Ovary (tissue), 9 donors: ENCODE data around the gene NAA10. TPM values are rescaled to one million over a fixed set of nuclear protein-coding genes. Genes with fewer than 3 reads are reported as not detected.

ENCODE experiments used
- DNase-seq, 5 donors: peaks; one replicate each; pipeline ENCODE4 v3.0.0-alpha.2; 2019 to 2020
- H3K27ac ChIP-seq, 2 donors: fragments of 200-600 bp; one replicate each; pipeline versions ENCODE4 v1.5.1 to v1.8.0; 2019 to 2022
- H3K27me3 ChIP-seq: fragments of 200-600 bp; one replicate; pipeline ENCODE4 v1.8.0; 2022
- H3K36me3 ChIP-seq: fragments of 200-600 bp; sonication (generic); one replicate; pipeline ENCODE4 v1.5.1; 2019
- H3K4me1 ChIP-seq: one replicate; pipeline ENCODE4 v1.8.1; 2013; ENCODE audit warnings: mild to moderate bottlenecking, moderate library complexity; ENCODE audit not compliant: insufficient read depth
- H3K4me3 ChIP-seq: fragments of 200-600 bp; sonication (generic); one replicate; pipeline ENCODE4 v1.5.1; 2017
- H3K9me3 ChIP-seq, 2 donors: fragments of 200-600 bp in 1 of 2; sonication (generic) in 1 of 2; one replicate each; pipeline versions ENCODE4 v1.5.1 to v1.8.1; 2013 to 2019; ENCODE audit warnings: mild to moderate bottlenecking in 1 of 2, moderate library complexity in 1 of 2
- CTCF ChIP-seq, 3 donors: fragments of 450-650 bp in 2 of 3; fragments of 200-600 bp in 1 of 3; IDR thresholded peaks; one replicate each; pipeline versions ENCODE4 v1.5.1 to v1.8.0; 2016 to 2022; ENCODE audit warnings: antibody characterized with exemption in 3 of 3, mild to moderate bottlenecking in 1 of 3
- EP300 ChIP-seq: sonication (generic); formaldehyde crosslinking; IDR thresholded peaks from one replicate; pipeline ENCODE4 v1.6.1; 2017; ENCODE audit warnings: antibody characterized with exemption
- POLR2A ChIP-seq: fragments of 450-650 bp; IDR thresholded peaks from one replicate; pipeline ENCODE4 v1.6.1; 2017; ENCODE audit warnings: antibody characterized with exemption, mild to moderate bottlenecking, moderate library complexity
- WGBS, 3 donors: extraction: QIAGEN DNeasy Blood & Tissue Kit in 1 of 3; methylation state at CpG; one replicate each; pipeline versions ENCODE4 v1.1.5 to v1.1.7; 2013 to 2017; 5-methylcytosine and 5-hydroxymethylcytosine counted together
- intact Hi-C, 4 donors: fragments of 100-400 bp; cut with DNase I; formaldehyde crosslinking; loops; one replicate each; pipeline versions ENCODE4 v1.11.0 to v1.15.1; 2022 to 2023
- polyA plus RNA-seq, 2 donors: library from polyadenylated mRNA; stranded (reverse); fragments of 200-250 nt in 1 of 2; fragments of 350-450 nt in 1 of 2; fragmentation: Illumina TruSeq in 1 of 2; extraction: RNeasy Lipid Tissue Mini Kit (QIAGEN cat#74804) in 1 of 2; gene quantifications; one replicate each; pipeline ENCODE4 v1.2.3, GENCODE V29; 2013 to 2014
- total RNA-seq, 7 donors: library from RNA; depleted of rRNA in 2 of 7; stranded (reverse); fragments of >200 nt in 2 of 7; fragmentation: NEBNext Ultra II Directional in 3 of 7; extraction: Animal tissue kit (Norgen Biotek cat#: 25700) in 3 of 7; gene quantifications; one replicate each; pipeline versions ENCODE4 v1.1.0 to v1.2.4, GENCODE V29; 2016 to 2023
- donor health status: DM: no; HTN: no; CAD: no; lungs with moderate emphysema.
- donor health status: DM: no; HTN: no; CAD: no.
- donor health status: Bipolar disorder and iron deficiency.
- donor health status: DM: yes; HTN: yes; CAD: no.
- donor health status: DM: no; HTN: no; CAD: no.
- donor health status: DM: yes; HTN: yes; CAD: no.

NAA10 gene
- total and polyA plus RNA-seq, 9 donors = 36.7 to 95.5 (median 64.9) TPM

GRCh38 chrX:153924149-153924861, 10.5 kb downstream of the NAA10 start:
- Histone ChIP-seq H3K9me3 (no peaks in the 10 kb centered on the region), H3K27ac (no peak overlapping the region), H3K27me3 (no peaks in the 10 kb centered on the region), H3K4me3 (no peak overlapping the region), H3K4me1 (peaks cover 12% of the 10 kb centered on the region), H3K36me3 (no peaks in the 10 kb centered on the region)
- peak in 1 of 5 donors; percentile 64 for DNase-seq
- WGBS, 3 donors = 40 to 48% (median 47%) methylated on average over 14 of the region's 14 CpGs
- TF ChIP-seq EP300 (no peak), POLR2A (no peak), CTCF (IDR thresholded peaks at IDR 0.05) (no peak)
- intact Hi-C loops = no loop called here

GRCh38 chrX:153922932-153923857, 11.6 kb downstream of the NAA10 start:
- H3K4me1 ChIP-seq = peaks cover 12% of the 10 kb centered on the region
- TF ChIP-seq CTCF (IDR thresholded peaks at IDR 0.05) = peak in 2 of 3 donors; percentile 31 to 34
- no peak for TF ChIP-seq EP300
- TF ChIP-seq POLR2A = no peak
- no peak overlapping the region for H3K27ac ChIP-seq
- peak; percentile 83 to 93 (median 89) for DNase-seq
- H3K27me3 ChIP-seq = no peaks in the 10 kb centered on the region
- H3K9me3 ChIP-seq = no peaks in the 10 kb centered on the region
- intact Hi-C loops = no loop called here
- 39 to 50% (median 49%) methylated on average over 25 of the region's 25 CpGs for whole genome bisulfite sequencing, 3 donors
- no peak overlapping the region for H3K4me3 ChIP-seq
- H3K36me3 ChIP-seq = no peaks in the 10 kb centered on the region

- Histone ChIP-seq H3K4me3 (no peak overlapping the region), H3K27me3 (no peaks in the 10 kb centered on the region), H3K9me3 (no peaks in the 10 kb centered on the region), H3K36me3 (no peaks in the 10 kb centered on the region), H3K27ac (peak overlapping the region in 1 of 2 donors; percentile 39), H3K4me1 (peaks cover 5% of the 10 kb centered on the region)
- 39 to 62% (median 56%) methylated on average over 37 to 40 of the region's 40 CpGs for WGBS, 3 donors
- DNase-seq = peak; percentile 41 to 66 (median 53)
- intact Hi-C loops = no loop called here
- TF ChIP-seq EP300 (no peak), POLR2A (no peak), CTCF (IDR thresholded peaks at IDR 0.05) (no peak)
Observed at GRCh38 chrX:153921511-153922446, 13.1 kb downstream of the NAA10 start.

- TF ChIP-seq POLR2A (no peak), EP300 (no peak), CTCF (IDR thresholded peaks at IDR 0.05) (no peak)
- H3K36me3 ChIP-seq = no peaks in the 10 kb centered on the region
- no peak overlapping the region for H3K27ac ChIP-seq
- H3K9me3 ChIP-seq = no peaks in the 10 kb centered on the region
- H3K27me3 ChIP-seq = no peaks in the 10 kb centered on the region
- intact Hi-C loops = no loop called here
- H3K4me3 ChIP-seq = no peak overlapping the region
- WGBS, 3 donors = 49 to 69% (median 54%) methylated on average over 16 of the region's 16 CpGs
- peaks cover 4% of the 10 kb centered on the region for H3K4me1 ChIP-seq
- DNase-seq = no peak
Observed at GRCh38 chrX:153921070-153921469, 13.8 kb downstream of the NAA10 start.
